Right ventricle myocardium superior (tissue), 1 donor: Measurements from ENCODE around the gene EVA1C. TPM values are rescaled to one million over a fixed set of nuclear protein-coding genes. Genes with fewer than 3 reads are reported as not detected.

Source experiments
- total RNA-seq: library from RNA; stranded (reverse); fragmentation: NEBNext Ultra II Directional; extraction: Animal tissue kit (Norgen Biotek cat#: 25700); gene quantifications from one replicate; pipeline ENCODE4 v1.2.1, GENCODE V29; 2021
- donor health status: DM: no; HTN: yes; CAD: no; lungs with severe emphysema.

Gene EVA1C
- total RNA-seq, 1 donor from 2014 or later = 12.9 TPM

Other genes starting within 250 kb of the EVA1C start
- 2.8 TPM for gene MIS18A, start 133.7 kb upstream of the EVA1C start, total RNA-seq
- 0.56 TPM for gene MRAP, start 113.9 kb upstream of the EVA1C start, total RNA-seq
- gene URB1, start 19.7 kb upstream of the EVA1C start, total RNA-seq = 11.4 TPM
- 2.4 TPM for gene TCP10L, start 172.8 kb downstream of the EVA1C start, total RNA-seq
- 17.2 TPM for gene CFAP298, start 199.7 kb downstream of the EVA1C start, total RNA-seq